Fibroblast of peridontal ligament (primary cell): ENCODE data around the gene VPS25.

Experiments
- DNase-seq: peaks from one replicate; pipeline ENCODE4 v3.0.0-alpha.2; 2010; ENCODE audit errors: extremely low read depth

Gene VPS25

GRCh38 chr17:42795465-42795864 lies 22.2 kb downstream of the VPS25 start:
- DNase-seq = no peak

DNA sequence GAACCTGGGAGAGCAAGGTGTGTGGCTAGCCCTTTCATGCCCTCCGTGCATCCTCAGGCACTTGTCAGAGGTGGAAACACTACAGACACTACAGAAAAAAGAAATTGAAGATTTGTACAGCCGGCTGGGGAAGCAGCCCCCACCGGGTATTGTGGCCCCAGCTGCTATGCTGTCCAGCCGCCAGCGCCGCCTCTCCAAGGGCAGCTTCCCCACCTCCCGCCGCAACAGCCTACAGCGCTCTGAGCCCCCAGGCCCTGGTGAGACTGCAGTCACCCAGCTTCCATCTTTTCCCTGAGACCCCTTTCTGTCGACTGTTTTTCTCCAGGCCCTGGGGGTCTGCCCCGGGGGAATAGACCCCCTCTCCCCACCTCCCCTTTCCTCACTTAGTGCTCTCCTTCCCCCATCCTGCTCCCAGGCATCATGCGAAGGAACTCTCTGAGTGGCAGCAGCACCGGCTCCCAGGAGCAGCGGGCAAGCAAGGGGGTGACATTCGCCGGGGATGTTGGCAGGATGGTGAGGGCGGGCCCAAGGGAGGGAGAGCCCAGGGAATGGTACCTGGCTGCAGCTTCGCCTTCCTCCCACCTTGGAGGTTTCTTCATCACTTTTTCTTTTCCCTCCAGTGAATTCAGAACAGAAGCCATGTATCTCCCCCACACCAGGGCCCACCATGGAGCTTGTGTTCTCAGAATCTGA lies 23.0 kb downstream of the VPS25 start:
- DNase-seq = no peak

- DNase-seq = no peak
Measured at GRCh38 chr17:42797067-42798007, 24.1 kb downstream of the VPS25 start.

- DNase-seq = no peak
Measured at GRCh38 chr17:42798011-42798382, 24.7 kb downstream of the VPS25 start.

GRCh38 chr17:42798383-42799380 lies 25.4 kb downstream of the VPS25 start, which contains the start of the genes CNTD1 and COA3:
TSS of gene CNTD1 (plus strand) at chr17:42798861. CDS start at chr17:42799068, 207 bp downstream.
TSS of gene COA3 (minus strand) at chr17:42798704. CDS start at chr17:42798681, 23 bp downstream.
- DNase-seq = peak; percentile 76

DNA sequence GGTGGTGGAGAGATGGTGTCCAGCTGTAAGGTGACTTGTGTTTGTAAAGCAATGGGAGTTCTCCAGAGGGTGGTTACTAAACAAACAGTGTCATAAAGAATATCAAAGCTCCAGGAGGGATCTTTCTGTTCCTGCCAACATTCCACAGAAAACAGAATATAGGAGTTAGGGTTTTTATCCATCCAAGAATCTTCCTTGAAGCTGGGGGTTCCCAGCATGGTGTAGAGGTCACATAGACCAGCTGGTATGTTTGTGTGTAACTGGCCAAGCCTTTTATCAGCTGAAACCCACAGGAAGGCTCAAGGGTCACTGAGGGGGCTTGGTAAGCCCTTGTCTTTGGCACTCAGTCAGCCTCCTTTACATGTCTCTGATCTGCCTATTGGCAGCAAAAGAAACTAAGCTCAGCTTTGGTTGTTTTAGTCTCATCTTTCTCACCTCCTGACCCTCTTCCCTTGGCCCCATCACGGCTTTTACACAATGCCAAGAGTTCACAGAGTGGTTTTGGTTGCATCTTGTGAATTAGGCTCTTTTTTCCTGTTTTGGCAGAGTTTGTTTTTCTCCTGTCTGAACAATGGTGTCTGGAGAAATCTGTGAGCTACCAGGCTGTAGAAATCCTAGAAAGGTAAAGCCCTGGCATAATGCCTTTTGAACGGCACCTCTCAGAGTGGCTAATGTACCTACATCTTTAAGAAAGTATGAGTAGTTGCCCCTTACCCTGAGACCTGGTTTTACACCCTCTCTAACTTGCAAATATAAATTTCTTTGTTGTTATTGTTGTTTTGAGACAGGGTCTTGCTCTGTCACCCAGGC lies 30.0 kb downstream of the VPS25 start:
- no peak for DNase-seq

DNA sequence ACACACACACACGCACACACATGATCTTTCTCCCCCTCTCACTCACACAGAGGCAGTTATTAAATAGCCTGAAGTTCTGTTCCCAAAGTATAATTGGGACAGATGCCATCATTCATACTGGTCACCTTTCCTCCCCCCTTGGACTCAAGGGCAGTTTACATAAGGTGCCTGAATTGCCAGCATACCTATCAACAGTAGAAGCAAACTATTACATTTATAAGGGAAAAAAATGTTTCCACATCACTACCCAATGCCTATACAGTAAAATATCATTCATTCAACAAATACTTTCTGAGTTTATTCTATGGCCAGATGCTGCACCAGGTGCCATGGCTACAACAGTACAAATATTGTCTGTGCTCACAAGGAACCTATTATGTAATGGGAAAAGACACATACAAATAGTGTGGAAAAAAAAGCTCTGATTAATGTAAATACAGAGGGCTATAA lies 31.7 kb downstream of the VPS25 start:
- DNase-seq = no peak

GRCh38 chr17:42806249-42806648 lies 33.0 kb downstream of the VPS25 start:
- DNase-seq = no peak

GRCh38 chr17:42809250-42809649 lies 36.0 kb downstream of the VPS25 start:
- DNase-seq = peak; percentile 78

DNA sequence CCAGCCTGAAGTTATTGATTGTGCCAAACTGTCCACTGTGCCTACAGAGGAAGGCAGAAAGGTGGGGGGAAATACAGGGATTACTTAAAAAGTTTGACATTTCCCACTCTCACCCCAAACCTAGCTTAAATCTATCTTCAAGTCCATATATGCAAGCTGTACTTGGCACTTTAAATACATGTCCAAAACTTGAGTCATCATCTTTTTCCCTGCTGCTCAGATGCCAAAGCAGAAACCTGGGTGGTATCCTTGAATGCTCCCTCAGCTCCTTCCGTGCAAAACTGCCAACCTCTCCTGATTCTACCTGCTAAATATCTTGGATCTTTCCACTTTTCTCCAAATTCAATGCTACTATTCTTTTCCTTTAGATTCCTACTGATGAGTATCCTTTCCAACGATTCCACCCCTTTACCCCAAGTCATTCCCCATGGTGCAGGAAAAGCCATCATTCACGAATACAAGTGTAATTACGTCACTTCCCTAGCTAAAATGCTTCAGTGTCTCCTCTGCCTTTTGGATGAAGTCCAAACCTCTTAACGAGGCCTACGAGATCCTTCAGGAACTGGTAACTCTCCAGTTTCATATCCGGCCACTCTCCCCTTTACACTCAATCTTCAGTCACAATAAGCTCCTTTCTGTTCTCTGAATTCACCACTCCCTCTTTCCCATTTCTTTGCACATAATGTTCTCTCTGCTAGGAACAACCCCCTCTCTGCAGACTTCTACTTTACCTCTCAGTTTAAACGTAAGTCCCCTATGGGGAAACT lies 41.6 kb downstream of the VPS25 start:
- DNase-seq = peak; percentile 44

- no peak for DNase-seq
Measured at GRCh38 chr17:42817866-42818265, 44.6 kb downstream of the VPS25 start.

DNA sequence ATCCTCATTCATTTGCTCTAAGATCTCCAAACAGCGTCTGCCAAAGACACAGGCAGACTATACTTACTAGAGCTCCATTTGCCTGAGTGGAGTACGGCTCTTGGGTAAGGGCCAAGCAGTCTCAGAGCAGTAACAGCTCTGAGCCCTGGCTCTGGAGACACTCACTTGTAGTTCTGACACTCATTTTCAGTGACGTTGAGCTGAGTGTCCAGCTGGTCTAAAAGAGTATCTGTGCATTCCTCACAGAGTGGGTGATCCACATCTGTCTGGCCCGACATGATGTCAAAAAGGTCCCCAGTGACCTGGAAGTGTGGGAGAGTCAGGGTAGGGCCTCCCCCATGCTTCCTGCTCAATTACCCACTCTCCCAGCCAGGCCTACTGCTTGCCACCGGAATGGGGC lies 45.1 kb downstream of the VPS25 start:
- no peak for DNase-seq

- peak; percentile 48 for DNase-seq
Measured at GRCh38 chr17:42819939-42820535, 46.8 kb downstream of the VPS25 start.

GRCh38 chr17:42821176-42821575 lies 47.9 kb downstream of the VPS25 start:
- DNase-seq = no peak

GRCh38 chr17:42827472-42827871 lies 54.2 kb downstream of the VPS25 start:
- no peak for DNase-seq
